Ovary (tissue), 3 donors: ENCODE results near the gene KLF16.

ENCODE experiments used
- CTCF ChIP-seq, 3 donors: fragments of 450-650 bp in 2 of 3; fragments of 200-600 bp in 1 of 3; IDR thresholded peaks; one replicate each; pipeline versions ENCODE4 v1.5.1 to v1.8.0; 2016 to 2022; ENCODE audit warnings: antibody characterized with exemption in 3 of 3, mild to moderate bottlenecking in 1 of 3
- POLR2A ChIP-seq: fragments of 450-650 bp; IDR thresholded peaks from one replicate; pipeline ENCODE4 v1.6.1; 2017; ENCODE audit warnings: antibody characterized with exemption, mild to moderate bottlenecking, moderate library complexity
- donor health status: DM: no; HTN: no; CAD: no.

- TF ChIP-seq CTCF (IDR thresholded peaks at IDR 0.05), result no peak
- no peak for TF ChIP-seq POLR2A
Observed at GRCh38 chr19:1911098-1911497, 47.7 kb upstream of the KLF16 start.
